DND-41 (cell line): ENCODE measurements around the gene MFGE8.

Experiments used
- ATAC-seq: fragments of 200-7000 bp; cut with Tn5 transposase; 3 replicates; pipeline ENCODE4 v1.9.1; 2021; ENCODE audit warnings: low read depth; ENCODE audit not compliant: insufficient read depth
- DNase-seq: peaks from one replicate; pipeline ENCODE4 v3.0.0-alpha.2; 2020
- H2AFZ ChIP-seq: 2 replicates; pipeline ENCODE4 v1.6.0; 2012; ENCODE audit warnings: low read depth, low read length
- H3K27ac ChIP-seq: 2 replicates; pipeline ENCODE4 v1.5.1; 2012; ENCODE audit warnings: low read length, inconsistent platforms
- H3K27me3 ChIP-seq: fragments of 200-600 bp; sonication (generic); 2 replicates; pipeline ENCODE4 v1.6.0; 2012; ENCODE audit warnings: low read length, mild to moderate bottlenecking, inconsistent platforms; ENCODE audit not compliant: insufficient read depth, poor library complexity
- H3K36me3 ChIP-seq: 2 replicates; pipeline ENCODE4 v1.5.1; 2012; ENCODE audit warnings: low read length, inconsistent platforms; ENCODE audit not compliant: insufficient read depth
- H3K4me1 ChIP-seq: 2 replicates; pipeline ENCODE4 v1.5.1; 2012; ENCODE audit warnings: mild to moderate bottlenecking, low read length; ENCODE audit not compliant: insufficient read depth
- H3K4me2 ChIP-seq: 2 replicates; pipeline ENCODE4 v1.6.0; 2012; ENCODE audit warnings: mild to moderate bottlenecking, moderate library complexity, low read length, inconsistent platforms; ENCODE audit not compliant: insufficient read depth
- H3K4me3 ChIP-seq, 2 experiments: fragments of 200-600 bp in 1 of 2; shearing (Covaris generic) in 1 of 2; 2 replicates each; pipeline ENCODE4 v1.5.1; 2012 to 2016; ENCODE audit warnings: inconsistent platforms in 2 of 2, low read length in 2 of 2, mild to moderate bottlenecking in 2 of 2, low read depth in 1 of 2, moderate library complexity in 1 of 2
- H3K79me2 ChIP-seq: 2 replicates; pipeline ENCODE4 v1.6.0; 2012; ENCODE audit warnings: low read length, inconsistent platforms; ENCODE audit not compliant: insufficient read depth
- H3K9ac ChIP-seq: 2 replicates; pipeline ENCODE4 v1.6.0; 2012; ENCODE audit warnings: low read depth, mild to moderate bottlenecking, inconsistent platforms, low read length, moderate library complexity
- H3K9me3 ChIP-seq: 2 replicates; pipeline ENCODE4 v1.5.1; 2012; ENCODE audit warnings: low read length, moderate library complexity, mild to moderate bottlenecking, inconsistent platforms; ENCODE audit not compliant: insufficient read depth, severe bottlenecking
- H4K20me1 ChIP-seq: 2 replicates; pipeline ENCODE4 v1.6.0; 2012; ENCODE audit warnings: low read length; ENCODE audit not compliant: insufficient read depth
- EZH2 ChIP-seq: IDR thresholded peaks from 3 replicates; pipeline ENCODE4 v1.6.1; 2012; ENCODE audit warnings: borderline replicate concordance, low read depth, mild to moderate bottlenecking, moderate library complexity, low read length, inconsistent platforms; ENCODE audit not compliant: severe bottlenecking
- TF ChIP-seq, protein P1 (sequence below): IDR thresholded peaks from 2 replicates; pipeline ENCODE4 v1.5.1; 2012; ENCODE audit warnings: borderline replicate concordance, low read length, moderate library complexity, mild to moderate bottlenecking; ENCODE audit not compliant: poor library complexity, severe bottlenecking; ENCODE audit errors: extremely low read depth

The MFGE8 gene

DNA sequence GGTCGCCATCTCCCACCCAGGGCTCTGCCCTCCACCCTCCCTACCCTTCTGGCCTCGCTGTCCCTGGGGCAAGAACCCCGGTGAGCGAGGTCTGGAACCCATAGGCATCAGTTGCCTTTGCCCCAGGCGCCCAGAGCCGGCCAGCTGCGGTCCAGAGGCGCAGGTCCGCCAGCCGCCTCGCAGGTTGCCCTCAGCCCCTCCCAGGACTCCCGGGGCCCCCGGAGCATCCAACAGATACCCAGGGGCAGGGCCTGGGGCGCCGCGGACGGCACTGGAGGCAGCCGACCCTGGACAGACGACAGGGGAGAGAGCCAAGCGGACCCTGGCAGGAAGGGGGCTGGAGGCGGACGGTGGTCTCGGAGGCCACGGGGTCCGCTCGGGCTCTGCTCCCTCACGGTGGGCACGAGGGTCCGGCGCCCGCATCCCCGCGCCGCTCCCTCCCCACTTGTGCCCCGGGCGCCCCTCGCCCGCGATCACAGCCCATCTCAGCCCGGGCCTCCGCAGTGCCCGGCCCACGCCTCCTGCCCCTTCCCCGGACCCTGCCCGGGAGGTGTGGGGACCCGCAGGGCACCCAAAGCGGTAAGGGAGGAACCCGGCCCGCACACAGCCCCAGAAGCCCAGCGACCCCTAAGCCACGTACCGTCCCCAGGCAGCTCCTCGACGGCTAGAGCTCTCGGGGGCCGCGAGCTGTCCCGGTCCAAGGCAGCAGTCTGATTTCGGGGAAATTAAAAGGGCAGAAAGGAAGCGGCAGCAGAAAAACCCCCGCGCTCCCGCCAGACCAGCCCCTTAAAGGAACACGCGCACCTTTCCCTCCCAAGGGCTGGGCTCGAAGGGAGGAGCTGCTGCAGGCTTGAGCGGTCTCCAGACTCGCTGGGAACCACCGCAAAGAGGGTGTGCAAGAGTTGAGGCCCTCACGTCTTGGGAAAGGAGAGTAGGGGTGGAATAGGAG lies 18.1 kb downstream of the MFGE8 start, which contains the start of gene HAPLN3:
Gene HAPLN3 (minus strand): TSS at position 726 of the 949 bp plus-strand sequence. CDS start 8,246 bp downstream, outside the sequence.
- TF ChIP-seq, protein P1, sequence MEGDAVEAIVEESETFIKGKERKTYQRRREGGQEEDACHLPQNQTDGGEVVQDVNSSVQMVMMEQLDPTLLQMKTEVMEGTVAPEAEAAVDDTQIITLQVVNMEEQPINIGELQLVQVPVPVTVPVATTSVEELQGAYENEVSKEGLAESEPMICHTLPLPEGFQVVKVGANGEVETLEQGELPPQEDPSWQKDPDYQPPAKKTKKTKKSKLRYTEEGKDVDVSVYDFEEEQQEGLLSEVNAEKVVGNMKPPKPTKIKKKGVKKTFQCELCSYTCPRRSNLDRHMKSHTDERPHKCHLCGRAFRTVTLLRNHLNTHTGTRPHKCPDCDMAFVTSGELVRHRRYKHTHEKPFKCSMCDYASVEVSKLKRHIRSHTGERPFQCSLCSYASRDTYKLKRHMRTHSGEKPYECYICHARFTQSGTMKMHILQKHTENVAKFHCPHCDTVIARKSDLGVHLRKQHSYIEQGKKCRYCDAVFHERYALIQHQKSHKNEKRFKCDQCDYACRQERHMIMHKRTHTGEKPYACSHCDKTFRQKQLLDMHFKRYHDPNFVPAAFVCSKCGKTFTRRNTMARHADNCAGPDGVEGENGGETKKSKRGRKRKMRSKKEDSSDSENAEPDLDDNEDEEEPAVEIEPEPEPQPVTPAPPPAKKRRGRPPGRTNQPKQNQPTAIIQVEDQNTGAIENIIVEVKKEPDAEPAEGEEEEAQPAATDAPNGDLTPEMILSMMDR = no peak
- Histone ChIP-seq H3K27me3 (no peaks in the 10 kb centered on the region), H3K36me3 (peaks cover 18% of the 10 kb centered on the region), H3K9ac (peak within 1 kb of the TSS; percentile 46), H3K79me2 (no peaks in the 10 kb centered on the region), H2AFZ (0 out of 2 replicates have a peak within 1 kb of the TSS, but pooled peaks have one; percentile 54), H3K27ac (no peak within 1 kb of the TSS), H3K4me3 (peak within 1 kb of the TSS in 1 of 2 experiments; percentile 47; a peak in 2 of 4 replicates), H3K4me2 (peak within 1 kb of the TSS; percentile 58), H4K20me1 (peaks cover 10% of the 10 kb centered on the region), H3K9me3 (no peaks in the 10 kb centered on the region), H3K4me1 (peaks cover 28% of the 10 kb centered on the region)
- ATAC-seq (peak; percentile 59), DNase-seq (peak; percentile 47)

DNA sequence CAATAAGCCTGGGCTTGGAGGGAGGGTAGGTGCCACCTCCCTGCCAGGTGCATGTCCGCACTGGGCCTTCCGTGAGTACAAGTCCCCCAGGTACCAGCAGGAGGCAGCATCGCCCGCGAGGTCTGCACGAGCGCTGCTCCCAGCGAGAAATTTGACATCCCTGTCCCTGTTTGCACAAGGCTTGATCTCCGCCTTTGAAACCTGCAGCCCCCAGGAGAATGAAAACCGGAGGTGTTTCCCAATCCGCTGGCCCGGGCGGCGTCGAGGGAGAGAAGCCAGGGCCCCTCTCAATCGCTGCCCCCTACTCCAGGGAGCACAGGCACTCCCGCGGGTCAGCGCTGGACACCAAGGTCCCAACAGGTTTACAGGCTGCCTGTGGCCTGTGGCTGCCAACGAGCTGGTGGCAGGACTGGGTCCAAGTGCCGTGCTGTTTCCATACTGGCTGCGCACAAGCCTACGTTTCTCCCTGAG lies 18.8 kb downstream of the MFGE8 start:
- Histone ChIP-seq H3K4me3 (no peak overlapping the region), H3K4me1 (peaks cover 28% of the 10 kb centered on the region), H3K27me3 (no peaks in the 10 kb centered on the region), H3K79me2 (no peaks in the 10 kb centered on the region), H3K36me3 (peaks cover 12% of the 10 kb centered on the region), H3K9me3 (no peaks in the 10 kb centered on the region), H3K9ac (no peak overlapping the region), H2AFZ (no peak overlapping the region), H3K4me2 (peak overlapping the region; percentile 58; the same call in 1 of the 2 replicates), H4K20me1 (peaks cover 10% of the 10 kb centered on the region), H3K27ac (no peak overlapping the region)
- DNase-seq (no peak), ATAC-seq (no peak)
- TF ChIP-seq, protein P1 = peak; percentile 36
- no peak for TF ChIP-seq EZH2

DNA sequence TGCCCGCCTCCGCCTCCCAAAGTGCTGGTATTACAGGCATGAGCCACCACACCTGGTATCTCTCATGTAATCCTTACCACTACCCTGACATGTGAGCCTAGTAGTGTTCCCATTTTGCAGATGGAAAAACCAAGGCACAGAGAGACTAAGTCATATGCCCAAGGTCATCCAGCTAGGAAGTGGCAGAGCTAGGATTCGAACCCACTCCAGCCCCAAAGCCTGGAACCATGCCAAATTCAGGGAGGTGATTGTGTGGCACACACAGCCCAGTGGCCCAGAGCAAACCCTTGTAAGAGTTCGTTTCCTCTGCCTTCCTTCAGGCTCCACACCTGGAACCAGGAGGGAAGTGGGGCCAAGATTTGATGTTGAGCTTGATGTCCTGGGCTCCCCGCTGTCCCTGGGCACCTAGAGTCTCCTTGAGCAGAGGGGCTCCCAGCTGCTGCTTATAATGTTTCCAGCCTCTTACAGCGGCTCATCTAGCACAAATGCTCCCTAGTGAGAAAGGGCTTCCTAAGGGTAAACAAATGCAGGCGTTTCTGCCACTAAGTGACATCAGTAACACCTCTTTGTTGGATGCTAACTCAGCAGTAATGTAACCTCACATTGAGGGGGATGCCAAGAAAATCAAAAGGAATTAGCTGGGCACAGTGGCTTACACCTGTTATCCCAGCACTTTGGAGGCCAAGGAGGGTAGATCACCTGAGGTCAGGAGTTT lies 21.5 kb downstream of the MFGE8 start:
- no peak overlapping the region for H3K4me3 ChIP-seq
- H3K79me2 ChIP-seq = no peaks in the 10 kb centered on the region
- no peak for ATAC-seq
- TF ChIP-seq EZH2 = no peak
- TF ChIP-seq, protein P1 = no peak
- DNase-seq = no peak
- peaks cover 5% of the 10 kb centered on the region; the same call in 1 of the 2 replicates for H3K36me3 ChIP-seq
- no peak overlapping the region for H2AFZ ChIP-seq
- H3K9ac ChIP-seq = no peak overlapping the region
- no peak overlapping the region for H3K27ac ChIP-seq
- H3K27me3 ChIP-seq = no peaks in the 10 kb centered on the region
- H3K4me2 ChIP-seq = no peak overlapping the region
- peaks cover 5% of the 10 kb centered on the region for H4K20me1 ChIP-seq
- H3K4me1 ChIP-seq = peaks cover 14% of the 10 kb centered on the region
- H3K9me3 ChIP-seq = no peaks in the 10 kb centered on the region
